GM18508 (cell line): Measurements from ENCODE around the gene C16orf74.

Experiments used
- ATAC-seq: cut with Tn5 transposase; IDR thresholded peaks from one replicate; pipeline ENCODE4 v1.9.1; 2021; ENCODE audit warnings: moderate number of reproducible peaks; ENCODE audit not compliant: insufficient read depth, unreplicated experiment

C16orf74 gene

GRCh38 chr16:85777583-85778310, 26.9 kb upstream of the C16orf74 start:
- no peak for ATAC-seq

DNA sequence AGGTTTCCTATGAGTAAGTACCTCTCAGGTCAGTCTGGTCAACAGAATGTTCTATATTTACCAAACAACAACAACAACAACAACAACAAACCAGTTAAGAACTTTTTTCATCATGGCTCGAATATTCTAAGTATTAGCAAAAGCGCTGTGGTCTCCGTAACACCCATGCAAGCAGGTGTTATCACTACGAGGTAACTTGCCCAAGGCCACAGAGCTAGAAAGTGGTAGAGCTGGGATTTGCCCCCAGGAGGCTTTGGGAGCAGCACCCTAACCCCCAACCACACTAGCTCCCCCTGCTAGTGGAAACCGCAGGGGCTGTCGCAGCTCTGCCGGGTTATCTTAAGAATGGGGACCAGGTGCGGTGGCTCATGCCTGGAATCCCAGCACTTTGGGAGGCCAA, 23.9 kb upstream of the C16orf74 start:
- no peak for ATAC-seq

GRCh38 chr16:85774136-85774535, 23.2 kb upstream of the C16orf74 start:
- no peak for ATAC-seq

GRCh38 chr16:85773044-85773443, 22.1 kb upstream of the C16orf74 start:
- ATAC-seq = no peak

DNA sequence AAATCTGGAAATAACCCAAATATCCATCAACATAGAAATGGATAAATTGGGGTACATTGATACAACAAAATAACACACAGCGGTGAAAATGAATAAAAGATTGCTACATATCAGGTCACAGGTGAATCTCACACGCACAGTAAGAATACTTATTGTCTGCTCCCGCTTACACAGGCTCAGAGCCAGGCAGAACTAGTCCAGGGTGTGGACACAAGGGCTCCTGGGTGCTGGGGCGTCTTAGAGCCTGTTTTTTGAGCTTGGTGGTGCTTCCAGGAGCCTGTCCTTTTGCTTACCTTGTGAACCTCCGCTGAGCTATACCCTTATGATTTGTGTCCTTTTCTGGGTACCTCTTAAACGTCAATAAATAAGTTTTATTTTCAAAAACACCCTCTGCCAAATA, 19.8 kb upstream of the C16orf74 start:
- ATAC-seq = no peak

DNA sequence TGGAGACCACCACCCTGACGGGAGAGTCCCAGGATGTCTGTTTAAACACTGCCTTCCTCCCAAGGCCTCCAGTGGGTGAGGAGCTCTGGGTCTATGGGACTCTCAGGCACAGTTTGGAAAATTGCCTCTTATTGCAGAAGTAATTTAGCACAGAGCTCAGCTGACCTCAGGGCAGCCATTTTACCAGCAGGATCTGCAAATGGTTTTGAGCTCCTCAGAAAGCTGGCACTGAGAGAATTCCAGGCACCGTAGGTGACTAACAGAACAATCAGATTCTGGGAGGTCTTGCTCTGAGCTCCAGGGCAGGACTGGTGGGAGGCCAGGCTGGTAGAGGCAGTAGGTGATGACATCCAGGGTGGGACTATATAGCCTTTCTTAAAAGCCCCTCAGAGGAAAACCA, 17.3 kb upstream of the C16orf74 start:
- ATAC-seq = no peak

DNA sequence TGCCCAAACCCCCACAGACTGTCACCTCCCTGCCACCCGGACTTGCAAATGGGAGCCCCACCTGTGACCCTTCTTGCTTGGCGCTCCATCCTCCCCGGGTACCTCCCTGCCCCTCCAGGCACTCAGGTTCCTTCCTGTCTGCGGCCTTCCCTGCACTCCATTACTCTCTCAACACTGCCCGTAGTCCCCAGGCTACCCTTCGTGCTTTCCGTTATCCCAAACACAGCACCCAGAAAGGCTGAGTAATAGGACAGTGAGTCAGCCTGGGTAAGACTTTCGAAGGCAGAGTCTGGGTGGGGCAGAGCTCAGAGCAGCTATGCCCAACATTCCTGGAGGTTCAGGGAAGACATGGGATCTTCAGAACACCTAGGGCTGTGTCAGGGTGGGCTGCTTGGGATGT, 16.6 kb upstream of the C16orf74 start:
- ATAC-seq = no peak

GRCh38 chr16:85765767-85766166, 14.9 kb upstream of the C16orf74 start:
- no peak for ATAC-seq

- ATAC-seq = no peak
Measured at GRCh38 chr16:85765211-85765610, 14.3 kb upstream of the C16orf74 start.

GRCh38 chr16:85763616-85764015, 12.7 kb upstream of the C16orf74 start:
- no peak for ATAC-seq

DNA sequence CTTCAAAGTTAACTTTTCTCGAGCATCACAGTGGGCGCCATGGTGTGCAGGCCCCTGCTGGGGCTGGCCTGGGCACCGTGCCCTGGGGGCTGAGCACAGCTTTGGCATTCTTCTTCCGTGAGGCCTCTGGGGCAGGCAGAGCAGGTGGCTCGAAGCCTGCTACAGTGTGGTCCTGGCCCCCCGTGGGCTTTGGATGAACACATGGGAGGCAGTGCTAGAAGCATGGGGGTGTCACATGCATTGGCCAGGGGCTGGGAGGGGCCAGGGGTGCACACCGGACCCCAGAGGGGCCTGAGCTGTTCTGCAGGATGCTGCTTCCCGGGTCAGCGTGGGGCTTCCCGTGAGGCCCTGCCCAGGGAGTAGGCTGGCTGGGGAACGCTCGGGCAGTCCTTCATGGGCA, 12.1 kb upstream of the C16orf74 start:
- no peak for ATAC-seq

DNA sequence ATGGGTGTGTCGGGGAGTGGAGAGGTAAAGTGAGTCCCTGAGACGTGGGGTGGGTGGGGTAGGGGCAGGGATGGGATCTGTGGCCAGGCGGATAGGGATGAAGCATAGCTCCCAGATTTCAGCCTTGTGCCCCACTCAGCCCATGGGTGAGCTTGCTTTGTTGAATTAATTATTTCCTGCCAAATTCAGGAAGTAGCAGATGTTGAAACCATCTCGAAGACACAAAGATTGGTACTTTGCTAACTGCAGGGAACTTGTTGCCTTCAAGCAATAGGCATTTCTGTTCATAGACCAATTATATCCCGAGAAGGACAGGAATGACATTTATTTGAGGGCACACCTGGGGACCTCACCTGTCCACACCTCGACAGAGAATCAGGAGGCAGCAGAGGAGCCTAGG, 11.0 kb upstream of the C16orf74 start:
- ATAC-seq = no peak

- no peak for ATAC-seq
Measured at GRCh38 chr16:85759631-85760419, 8.9 kb upstream of the C16orf74 start.

- no peak for ATAC-seq
Measured at GRCh38 chr16:85759136-85759535, 8.2 kb upstream of the C16orf74 start.

DNA sequence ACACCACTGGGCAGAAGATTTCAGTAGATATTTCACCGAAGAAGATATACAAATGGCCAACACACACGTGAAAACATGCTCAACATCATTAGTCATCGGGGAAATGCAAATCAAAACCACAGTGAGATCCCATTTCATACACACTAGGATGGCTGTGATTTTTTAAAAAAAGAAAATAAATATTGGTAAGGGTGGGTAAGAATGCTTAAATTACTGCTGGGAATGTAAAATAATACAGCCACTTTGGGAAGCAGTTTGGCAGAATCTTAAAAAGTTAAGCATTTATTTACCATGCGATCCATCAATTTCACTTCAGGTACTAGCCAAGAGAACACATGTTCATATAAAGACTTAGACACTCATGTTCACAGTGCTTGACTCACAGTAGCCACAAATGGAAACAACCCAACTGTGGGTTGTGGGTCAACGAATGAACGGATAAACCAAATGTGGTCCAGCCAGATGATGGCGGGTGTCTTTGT, 6.5 kb upstream of the C16orf74 start:
- no peak for ATAC-seq

DNA sequence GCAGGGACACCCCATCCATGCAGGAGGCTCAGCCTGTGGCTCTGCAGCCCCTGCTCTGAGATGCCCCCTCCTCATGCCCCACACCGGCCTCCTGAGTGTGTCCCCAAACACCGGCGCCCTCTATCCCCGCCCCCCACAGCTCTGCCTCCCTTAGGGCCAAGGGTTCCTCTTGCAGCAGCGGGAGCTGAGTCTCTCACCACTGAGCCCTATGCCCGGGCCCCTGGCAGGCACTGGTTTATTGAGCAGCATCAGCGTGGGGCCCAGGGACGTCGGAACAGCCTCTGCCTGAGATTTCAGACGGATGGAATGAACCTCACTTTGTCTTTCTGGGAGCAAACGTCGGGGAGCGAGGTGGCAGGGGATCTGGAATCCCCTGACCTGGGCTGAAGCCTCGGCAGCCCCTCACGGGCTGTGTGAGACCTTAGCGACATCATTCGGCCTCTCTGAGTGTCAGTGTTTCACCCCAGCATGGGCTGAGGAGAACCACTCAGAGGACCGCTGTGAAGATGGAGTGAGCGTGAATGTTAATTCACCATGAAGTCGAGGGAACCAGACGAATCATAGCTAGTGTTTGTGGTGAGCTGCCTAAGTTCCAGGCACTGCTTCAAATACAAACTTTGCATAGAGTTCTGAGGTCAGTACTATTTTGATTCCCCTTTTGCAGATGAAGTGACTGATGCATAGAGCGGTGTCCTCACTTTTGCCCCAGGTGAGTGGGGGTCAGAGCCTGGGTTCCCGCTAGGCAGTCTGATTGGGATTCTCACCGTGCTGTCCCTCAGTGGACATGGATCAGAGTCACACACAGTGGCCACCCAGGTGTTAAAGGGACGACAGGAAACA, 5.3 kb upstream of the C16orf74 start:
- ATAC-seq = no peak

GRCh38 chr16:85754413-85754812, 3.5 kb upstream of the C16orf74 start:
- ATAC-seq = no peak

DNA sequence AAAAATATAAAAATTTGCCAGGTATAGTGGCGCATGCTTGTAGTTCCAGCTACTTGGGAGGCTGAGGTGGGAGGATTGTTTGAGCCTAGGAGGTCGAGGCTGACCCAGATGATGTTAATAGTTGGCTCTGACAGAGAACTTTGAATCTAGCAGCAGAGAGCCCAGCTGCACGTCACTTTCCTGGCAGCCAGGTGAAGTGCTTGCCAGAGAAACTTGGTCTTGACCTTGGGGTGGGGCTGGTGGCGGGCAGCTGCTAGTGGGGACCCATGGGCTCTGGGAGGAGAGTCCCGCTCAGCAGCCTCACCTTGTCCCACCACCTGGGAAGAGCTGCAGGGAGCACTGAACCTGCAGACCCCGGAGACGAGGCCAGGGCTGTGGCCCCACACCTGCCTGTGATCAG, 3.1 kb upstream of the C16orf74 start:
- ATAC-seq = no peak

GRCh38 chr16:85753559-85753958, 2.7 kb upstream of the C16orf74 start:
- no peak for ATAC-seq

GRCh38 chr16:85752511-85753420, 1.9 kb upstream of the C16orf74 start:
- ATAC-seq = no peak
